GM21515 (cell line): ENCODE results near the gene FUT7.
"Not testable (repeated sequence)": the region's sequence is repeated elsewhere in the genome, so short reads cannot be mapped to it uniquely, and the experiment has no call there.

Source experiments
- ATAC-seq: cut with Tn5 transposase; IDR thresholded peaks from one replicate; pipeline ENCODE4 v1.9.1; 2021; ENCODE audit not compliant: unreplicated experiment

The FUT7 gene

GRCh38 chr9:137066096-137066861 is 34.4 kb upstream of the FUT7 start:
- ATAC-seq: no peak

- no peak for ATAC-seq
Observed at GRCh38 chr9:137065336-137065967, 33.6 kb upstream of the FUT7 start.

GRCh38 chr9:137064880-137065164 is 32.9 kb upstream of the FUT7 start:
- ATAC-seq: no peak

- ATAC-seq: no peak
Observed at GRCh38 chr9:137064027-137064879, 32.4 kb upstream of the FUT7 start.

GRCh38 chr9:137063311-137064026 is 31.6 kb upstream of the FUT7 start:
- ATAC-seq: no peak

GRCh38 chr9:137062798-137063197 is 30.9 kb upstream of the FUT7 start:
- not testable (repeated sequence) for ATAC-seq

GRCh38 chr9:137062384-137062783 is 30.5 kb upstream of the FUT7 start:
- no peak for ATAC-seq

GRCh38 chr9:137058521-137059234 is 26.8 kb upstream of the FUT7 start:
- ATAC-seq: no peak

- no peak for ATAC-seq
Observed at GRCh38 chr9:137057545-137057944, 25.7 kb upstream of the FUT7 start.

- ATAC-seq: no peak
Observed at GRCh38 chr9:137056739-137057415, 25.0 kb upstream of the FUT7 start.

GRCh38 chr9:137055385-137056364 is 23.8 kb upstream of the FUT7 start:
- no peak for ATAC-seq

GRCh38 chr9:137054932-137055384 is 23.1 kb upstream of the FUT7 start:
- no peak for ATAC-seq

GRCh38 chr9:137053944-137054931 is 22.4 kb upstream of the FUT7 start, which contains the start of gene ENTPD2:
Gene ENTPD2, minus strand, starts transcription at chr9:137054061. Its CDS starts 64 bp downstream, at chr9:137053997.
- ATAC-seq: no peak

- no peak for ATAC-seq
Observed at GRCh38 chr9:137052998-137053943, 21.4 kb upstream of the FUT7 start.

GRCh38 chr9:137052293-137052692 is 20.4 kb upstream of the FUT7 start:
- ATAC-seq: no peak

- no peak for ATAC-seq
Observed at GRCh38 chr9:137051145-137051724, 19.3 kb upstream of the FUT7 start.
